T-cell (primary cell): ENCODE measurements around the gene MYPN. TPM values are rescaled to one million over a fixed set of nuclear protein-coding genes. Genes with fewer than 3 reads are reported as not detected.

ENCODE experiments used
- ATAC-seq, 4 experiments: fragments of 200-7000 bp in 3 of 4; fragments of 150-1000 bp in 1 of 4; cut with Tn5 transposase; replicated peaks in 1 of 4; 1 replicate in 3 of 4; 2 replicates in 1 of 4; pipeline ENCODE4 v1.10.0; 2021; ENCODE audit warnings: moderate library complexity in 3 of 4, mild to moderate bottlenecking in 2 of 4, moderate number of reproducible peaks in 1 of 4
- CTCF ChIA-PET, 2 donors: fragments of 300-600 bp; sonication (Branson Sonifier 250); formaldehyde crosslinking; loops; one replicate each; lab custom pipeline; 2022; ENCODE audit warnings: antibody characterized with exemption in 2 of 2; lab: Charles Lee
- POLR2A ChIA-PET, 2 donors: fragments of 300-600 bp; sonication (Branson Sonifier 250); formaldehyde crosslinking; loops; one replicate each; lab custom pipeline; 2022; ENCODE audit warnings: antibody characterized with exemption in 2 of 2; lab: Charles Lee
- DNase-seq, 35 experiments: peaks; one replicate each; pipeline versions ENCODE4 v3.0.0 to v3.0.0-alpha.2; 2013 to 2023
- H3K27ac ChIP-seq: one replicate; pipeline ENCODE4 v1.5.1; 2013; ENCODE audit warnings: low read length
- H3K27me3 ChIP-seq, 2 experiments: replicated peaks in 1 of 2; 1 replicate in 1 of 2; 2 replicates in 1 of 2; pipeline versions ENCODE4 v1.6.1 to v1.7.0; 2013; ENCODE audit warnings: low read length in 1 of 2, mixed read lengths in 1 of 2; ENCODE audit not compliant: control insufficient read depth in 2 of 2, insufficient read depth in 2 of 2; ENCODE audit errors: extremely low read depth in 1 of 2
- H3K36me3 ChIP-seq, 2 donors: 1 replicate in 1 of 2; 2 replicates in 1 of 2; pipeline versions ENCODE4 v1.6.1 to v1.7.0; 2013; ENCODE audit warnings: low read length in 1 of 2; ENCODE audit not compliant: control insufficient read depth in 2 of 2, insufficient read depth in 1 of 2; ENCODE audit errors: extremely low read depth in 1 of 2
- H3K4me1 ChIP-seq, 2 experiments: 1 replicate in 1 of 2; 2 replicates in 1 of 2; pipeline versions ENCODE4 v1.6.1 to v1.7.0; 2013; ENCODE audit warnings: low read length in 2 of 2, mixed read lengths in 1 of 2; ENCODE audit not compliant: insufficient read depth in 2 of 2, control insufficient read depth in 1 of 2; ENCODE audit errors: extremely low read depth in 1 of 2
- H3K4me3 ChIP-seq, 2 donors: 1 replicate in 1 of 2; 2 replicates in 1 of 2; pipeline versions ENCODE4 v1.5.1 to v1.7.0; 2013; ENCODE audit warnings: mild to moderate bottlenecking in 2 of 2, low read length in 1 of 2, moderate library complexity in 1 of 2; ENCODE audit not compliant: control insufficient read depth in 1 of 2; ENCODE audit errors: extremely low read depth in 1 of 2
- H3K9me3 ChIP-seq: 2 replicates; pipeline ENCODE4 v1.7.0; 2013
- H3K27ac Mint-ChIP-seq, 2 donors: one replicate each; pipeline ENCODE4 v1.8.0; 2020 to 2021; ENCODE audit warnings: mild to moderate bottlenecking in 2 of 2, mixed read lengths in 2 of 2
- H3K27me3 Mint-ChIP-seq, 2 donors: one replicate each; pipeline ENCODE4 v1.8.0; 2021 to 2022; ENCODE audit warnings: mixed read lengths in 2 of 2
- H3K36me3 Mint-ChIP-seq: one replicate; pipeline ENCODE4 v1.8.0; 2021; ENCODE audit warnings: mixed read lengths
- H3K4me1 Mint-ChIP-seq, 3 donors: one replicate each; pipeline ENCODE4 v1.8.0; 2020 to 2022; ENCODE audit warnings: mixed read lengths in 3 of 3, mild to moderate bottlenecking in 1 of 3
- H3K4me3 Mint-ChIP-seq, 3 donors: one replicate each; pipeline ENCODE4 v1.8.0; 2020 to 2022; ENCODE audit warnings: mild to moderate bottlenecking in 3 of 3, mixed read lengths in 3 of 3, moderate library complexity in 3 of 3
- H3K9me3 Mint-ChIP-seq, 3 donors: one replicate each; pipeline ENCODE4 v1.8.0; 2020 to 2022; ENCODE audit warnings: mixed read lengths in 3 of 3
- WGBS: methylation state at CpG from one replicate; pipeline ENCODE4 v1.1.5; 2013; ENCODE audit warnings: missing lambda C conversion rate; ENCODE audit not compliant: insufficient coverage; 5-methylcytosine and 5-hydroxymethylcytosine counted together
- total RNA-seq, 35 experiments: library from RNA in 6 of 35; stranded (reverse) in 6 of 35; fragments of 120-200 nt in 1 of 35; gene quantifications; one replicate each; pipeline versions ENCODE4 v1.2.1 to v1.2.4 and lab custom pipeline; 2013 to 2026

Gene MYPN
- total RNA-seq, 5 donors from 2014 or later (not counting 1 experiment from before 2014, with no cell fraction given) = not detected

DNA sequence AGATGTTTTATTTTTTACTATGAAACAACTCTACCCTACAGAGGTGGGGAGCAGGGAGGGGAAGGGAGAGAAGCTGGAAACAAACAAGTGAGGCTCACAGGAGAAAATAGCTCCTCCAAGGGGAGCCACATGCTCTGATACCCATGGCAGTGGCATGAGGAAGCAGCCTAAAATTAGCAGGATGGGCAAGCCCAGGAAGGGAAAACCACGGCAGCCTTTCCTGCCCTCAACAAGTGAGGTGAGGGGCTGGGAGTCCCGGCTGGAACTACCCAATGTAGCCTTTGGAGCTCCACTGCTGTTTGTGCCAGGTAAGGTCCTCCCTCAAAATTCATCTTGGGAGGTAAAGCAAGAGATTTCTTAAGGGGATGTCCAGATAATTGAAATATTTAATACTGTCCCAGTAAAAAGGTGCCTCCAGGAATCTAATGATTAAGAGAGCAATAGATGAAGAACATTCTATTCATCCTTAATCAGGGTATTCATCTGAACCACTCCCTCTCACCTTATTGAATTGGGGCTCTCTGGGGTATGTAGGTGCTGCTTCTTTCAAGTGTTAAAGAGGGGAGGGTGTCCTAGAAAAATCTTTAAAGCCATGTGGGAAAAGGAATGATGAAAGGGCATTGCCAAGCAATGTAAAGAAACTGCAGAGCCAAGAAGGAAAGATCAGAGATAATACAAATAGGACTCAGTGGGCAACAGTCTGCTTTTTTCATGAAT is 21.4 kb upstream of the MYPN start:
- no peaks in the 10 kb centered on the region for H3K36me3 Mint-ChIP-seq
- no peaks in the 10 kb centered on the region for H3K36me3 ChIP-seq
- H3K27ac ChIP-seq = no peak overlapping the region
- DNase-seq (no peak), ATAC-seq (no peak)
- H3K9me3 Mint-ChIP-seq = no peaks in the 10 kb centered on the region
- H3K4me1 Mint-ChIP-seq = peaks cover 3 to 6% (median 5%) of the 10 kb centered on the region in 3 donors
- peaks cover under 1 to 3% of the 10 kb centered on the region in 2 donors for H3K27me3 Mint-ChIP-seq
- 57% methylated on average over 1 of the region's 2 CpGs for WGBS
- ChIA-PET POLR2A (no interaction called here), CTCF (no interaction called here)
- peaks cover 0 to 3% of the 10 kb centered on the region in 2 experiments for H3K27me3 ChIP-seq
- no peak overlapping the region for H3K4me3 ChIP-seq
- H3K27ac Mint-ChIP-seq = no peak overlapping the region
- H3K4me1 ChIP-seq = no peaks in the 10 kb centered on the region
- no peak overlapping the region for H3K4me3 Mint-ChIP-seq
- H3K9me3 ChIP-seq = no peaks in the 10 kb centered on the region

DNA sequence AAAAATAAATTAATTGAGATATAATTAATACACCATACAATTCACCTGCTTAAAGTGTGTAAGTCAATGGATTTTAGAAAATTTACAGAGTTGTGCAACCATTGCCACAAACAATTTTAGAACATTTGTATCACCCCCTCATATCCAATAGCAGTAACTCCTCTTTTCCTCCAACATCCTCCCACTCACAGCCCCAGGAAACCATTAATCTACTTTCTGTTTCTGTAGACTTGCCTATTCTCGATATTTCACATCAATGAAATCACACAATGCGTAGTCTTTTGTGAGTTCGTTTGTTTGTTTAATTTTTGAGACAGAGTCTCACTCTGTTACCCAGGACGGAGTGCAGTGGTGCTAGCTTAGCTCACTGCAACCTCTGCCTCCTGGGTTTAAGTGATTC is 20.5 kb upstream of the MYPN start:
- peaks cover 3 to 6% (median 5%) of the 10 kb centered on the region in 3 donors for H3K4me1 Mint-ChIP-seq
- Histone ChIP-seq H3K4me1 (no peaks in the 10 kb centered on the region), H3K27me3 (peaks cover 0 to 3% of the 10 kb centered on the region in 2 experiments), H3K36me3 (no peaks in the 10 kb centered on the region), H3K27ac (no peak overlapping the region), H3K4me3 (no peak overlapping the region), H3K9me3 (no peaks in the 10 kb centered on the region)
- WGBS = 60% methylated on average over 1 of the region's 4 CpGs
- no peaks in the 10 kb centered on the region for H3K9me3 Mint-ChIP-seq
- DNase-seq (no peak), ATAC-seq (no peak)
- no peaks in the 10 kb centered on the region for H3K36me3 Mint-ChIP-seq
- ChIA-PET POLR2A (no interaction called here), CTCF (no interaction called here)
- H3K27me3 Mint-ChIP-seq = peaks cover 0 to 3% of the 10 kb centered on the region in 2 donors
- H3K4me3 Mint-ChIP-seq = no peak overlapping the region
- H3K27ac Mint-ChIP-seq = no peak overlapping the region

DNA sequence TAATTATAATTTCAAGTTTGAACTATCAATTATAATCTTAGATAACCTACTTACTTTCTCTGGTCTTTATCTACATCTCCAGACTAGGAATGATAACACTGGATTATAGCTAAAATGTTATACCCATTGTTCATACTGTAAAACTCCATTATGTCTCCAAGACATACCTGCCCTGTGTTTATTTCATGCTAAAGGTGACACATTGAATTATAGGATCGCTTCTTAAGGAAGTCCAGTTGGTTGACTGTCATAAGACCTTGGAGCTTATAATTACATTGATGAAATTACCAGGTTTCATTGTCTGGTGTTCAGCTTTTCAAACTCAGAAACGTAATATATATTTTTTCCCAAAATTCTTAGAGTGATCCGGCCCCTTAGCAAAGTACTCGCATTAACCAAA is 18.7 kb upstream of the MYPN start:
- Mint-ChIP-seq H3K36me3 (no peaks in the 10 kb centered on the region), H3K27ac (no peak overlapping the region), H3K4me3 (no peak overlapping the region), H3K9me3 (no peaks in the 10 kb centered on the region), H3K27me3 (no peaks in the 10 kb centered on the region), H3K4me1 (peaks cover 3 to 6% (median 5%) of the 10 kb centered on the region in 3 donors)
- ChIA-PET CTCF (no interaction called here), POLR2A (no interaction called here)
- Histone ChIP-seq H3K9me3 (no peaks in the 10 kb centered on the region), H3K4me3 (no peak overlapping the region), H3K27me3 (peaks cover 0 to 3% of the 10 kb centered on the region in 2 experiments), H3K27ac (no peak overlapping the region), H3K4me1 (no peaks in the 10 kb centered on the region), H3K36me3 (no peaks in the 10 kb centered on the region)
- ATAC-seq (no peak), DNase-seq (no peak)
- WGBS = 100% methylated on average over 1 of the region's 4 CpGs

DNA sequence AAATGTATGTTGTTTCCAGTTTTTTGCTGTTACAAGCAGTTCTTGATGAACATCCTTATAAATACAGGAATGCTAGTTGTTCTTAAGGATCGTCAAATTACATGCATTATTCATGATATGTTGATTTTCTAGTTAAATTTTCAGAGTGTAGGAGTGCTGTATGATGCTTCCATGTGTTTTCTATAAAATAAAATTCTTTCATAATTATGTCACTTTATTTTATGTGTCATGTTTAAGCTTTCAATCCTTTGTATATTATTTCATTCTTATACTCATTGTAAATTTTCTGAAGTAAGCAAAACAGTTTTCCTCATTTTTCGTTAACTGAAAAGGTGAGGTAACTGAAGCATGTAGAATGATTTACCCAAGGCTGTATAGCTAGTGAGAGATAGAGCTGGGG is 16.8 kb upstream of the MYPN start:
- CTCF ChIA-PET = interaction anchor here in 1 of 2 donors (1.5 kb wide), 1 partner anchor 39 kb away, joined by 4 read pairs; no protein-coding TSS in a partner anchor

DNA sequence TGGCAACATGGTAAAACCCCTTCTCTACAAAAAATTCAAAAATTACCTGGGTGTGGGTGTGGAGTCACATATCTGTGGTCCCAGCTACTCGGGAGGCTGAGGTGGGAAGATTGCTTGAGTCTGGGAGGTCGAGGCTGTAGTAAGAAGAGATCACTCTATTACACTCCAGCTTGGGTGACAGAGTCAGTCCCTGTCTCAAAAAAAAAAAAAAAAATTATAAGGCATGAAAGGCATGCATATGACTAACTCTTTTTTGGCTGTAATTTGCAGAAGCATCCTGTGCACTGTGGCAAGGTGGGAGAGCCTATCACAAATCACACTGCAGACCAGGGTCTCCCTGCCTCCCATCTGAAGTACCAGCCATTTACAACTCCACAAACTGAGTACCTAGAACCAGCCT is 14.1 kb upstream of the MYPN start:
- no CpG with 5 or more reads among the region's 2 CpGs for WGBS

More for the DNA sequence above, 16.8 kb upstream of the MYPN start:
- Mint-ChIP-seq H3K27me3 (no peaks in the 10 kb centered on the region), H3K27ac (no peak overlapping the region), H3K9me3 (no peaks in the 10 kb centered on the region), H3K4me1 (peaks cover 3 to 6% (median 4%) of the 10 kb centered on the region in 3 donors), H3K36me3 (no peaks in the 10 kb centered on the region), H3K4me3 (no peak overlapping the region)
- no peaks in the 10 kb centered on the region for H3K4me1 ChIP-seq
- peaks cover 0 to 3% of the 10 kb centered on the region in 2 experiments for H3K27me3 ChIP-seq
- ATAC-seq (no peak), DNase-seq (no peak)
- H3K4me3 ChIP-seq = no peak overlapping the region
- H3K27ac ChIP-seq = no peak overlapping the region
- H3K36me3 ChIP-seq = no peaks in the 10 kb centered on the region
- H3K9me3 ChIP-seq = no peaks in the 10 kb centered on the region
- POLR2A ChIA-PET = interaction anchor here in 1 of 2 donors (0.6 kb wide), 3 partner anchors 36 to 754 kb away, joined by 3 to 4 read pairs (median 3); no protein-coding TSS in a partner anchor
- WGBS = 100% methylated on average over 1 of the region's 2 CpGs

DNA sequence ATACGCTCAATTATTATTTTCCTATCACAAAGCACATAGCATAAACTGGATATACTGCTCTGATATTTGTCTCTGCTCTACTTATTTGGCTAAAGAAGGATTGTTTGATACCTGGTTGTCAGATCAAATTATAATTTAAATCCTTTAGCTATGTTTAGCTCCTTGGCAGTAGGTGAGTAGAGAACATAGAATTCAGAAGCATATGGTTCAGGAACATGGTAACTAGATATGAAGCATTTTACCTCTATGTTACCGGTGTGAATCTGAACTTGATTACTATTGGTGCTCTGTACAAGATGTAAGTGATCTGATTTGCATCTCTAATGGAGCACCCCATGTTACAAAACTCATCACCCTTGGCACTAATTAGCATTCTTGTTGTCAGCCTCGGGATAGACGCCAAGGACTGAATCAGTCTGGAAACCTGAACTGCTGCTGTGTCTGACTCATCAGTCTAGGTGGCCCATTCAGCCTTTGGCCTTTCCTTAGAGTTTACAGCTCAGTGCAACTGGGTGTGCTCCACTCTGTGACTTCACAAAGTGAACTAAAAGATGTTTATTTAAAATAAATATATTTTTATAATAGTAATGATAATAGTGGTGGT is 12.3 kb upstream of the MYPN start:
- POLR2A ChIA-PET = interaction anchor here (0.5 to 0.6 kb wide), 2 partner anchors 10 to 21 kb away, joined by 5 to 18 read pairs; no protein-coding TSS in a partner anchor
- H3K9me3 Mint-ChIP-seq = no peaks in the 10 kb centered on the region
- DNase-seq (no peak), ATAC-seq (no peak)
- WGBS = 40% methylated on average over 2 of the region's 4 CpGs
- no peaks in the 10 kb centered on the region for H3K36me3 Mint-ChIP-seq
- Histone ChIP-seq H3K36me3 (no peaks in the 10 kb centered on the region), H3K27me3 (no peaks in the 10 kb centered on the region), H3K4me1 (no peaks in the 10 kb centered on the region), H3K9me3 (no peaks in the 10 kb centered on the region), H3K27ac (no peak overlapping the region), H3K4me3 (no peak overlapping the region)
- CTCF ChIA-PET = interaction anchor here in 1 of 2 donors (0.6 kb wide), 1 partner anchor 115 kb away, joined by 3 read pairs; no protein-coding TSS in a partner anchor
- no peaks in the 10 kb centered on the region for H3K27me3 Mint-ChIP-seq
- no peak overlapping the region for H3K27ac Mint-ChIP-seq
- H3K4me3 Mint-ChIP-seq = no peak overlapping the region
- H3K4me1 Mint-ChIP-seq = peaks cover 0 to 2% (median 0%) of the 10 kb centered on the region in 3 donors

More for the DNA sequence above, 14.1 kb upstream of the MYPN start:
- ATAC-seq (no peak), DNase-seq (no peak)
- Histone ChIP-seq H3K36me3 (no peaks in the 10 kb centered on the region), H3K27ac (no peak overlapping the region), H3K27me3 (no peaks in the 10 kb centered on the region), H3K9me3 (no peaks in the 10 kb centered on the region), H3K4me1 (no peaks in the 10 kb centered on the region), H3K4me3 (no peak overlapping the region)
- H3K27me3 Mint-ChIP-seq = no peaks in the 10 kb centered on the region
- H3K4me3 Mint-ChIP-seq = no peak overlapping the region
- POLR2A ChIA-PET = interaction anchor here in 1 of 2 donors (0.5 kb wide), 1 partner anchor 209 kb away, joined by 4 read pairs; no protein-coding TSS in a partner anchor
- H3K27ac Mint-ChIP-seq = no peak overlapping the region
- H3K4me1 Mint-ChIP-seq = no peaks in the 10 kb centered on the region
- H3K9me3 Mint-ChIP-seq = no peaks in the 10 kb centered on the region
- H3K36me3 Mint-ChIP-seq = no peaks in the 10 kb centered on the region
- CTCF ChIA-PET = interaction anchor here in 1 of 2 donors (0.7 kb wide), 1 partner anchor 78 kb away, joined by 4 read pairs; no protein-coding TSS in a partner anchor
